Measurements from ENCODE around the gene FCN1. TPM values are rescaled to one million over a fixed set of nuclear protein-coding genes. Genes with fewer than 3 reads are reported as not detected.
A peak's percentile ranks its signal among the peaks of the same experiment; 100 is the strongest.

Gene FCN1
- total and polyA plus RNA-seq, 9 of the 15 experiments (the other 6 are each of a cell fraction or from before 2014, with no cell fraction given), result not detected

GRCh38 chr9:134936346-134937163, 18.8 kb upstream of the FCN1 start:
- ChIA-PET CTCF (ENCODE audit: low intra/inter-chr PET ratio) (no interaction called here), POLR2A (interaction anchor here (0.6 to 0.7 kb wide), 2 partner anchors 46 to 123 kb away, joined by 3 to 5 read pairs; no protein-coding TSS in a partner anchor)
- in situ Hi-C loops (cut with MboI) (no loop called here), intact Hi-C loops (cut with micrococcal nuclease) (no loop called here)
- ATAC-seq (no peak), FAIRE-seq (no peak), DNase-seq (ENCODE audit: extremely low read depth in 1 of 4, low spot score in 3 of 4) (peak; percentile 4 to 55 (median 49))
- Histone ChIP-seq H3K4me2 (ENCODE audit: insufficient read depth, low read length) (no peak overlapping the region), H3K9ac (ENCODE audit: insufficient read depth in 1 of 2, low read depth in 2 of 2, low read length in 2 of 2) (no peak overlapping the region), H3K79me2 (ENCODE audit: control insufficient read depth, insufficient read depth, low read length) (no peaks in the 10 kb centered on the region), H3K27ac (ENCODE audit: extremely low read depth, low read depth, low read length) (no peak overlapping the region), H3K4me1 (replicated peaks in 1 of 2; ENCODE audit: control insufficient read depth in 2 of 2, insufficient read depth in 2 of 2, low read length in 2 of 2) (no peaks in the 10 kb centered on the region), H3K27me3 (ENCODE audit: control insufficient read depth in 2 of 2, insufficient read depth in 2 of 2, low read length in 2 of 2) (peaks cover 3 to 77% of the 10 kb centered on the region in 2 experiments), H3K36me3 (ENCODE audit: control insufficient read depth, insufficient read depth, low read length) (no peaks in the 10 kb centered on the region), H2AFZ (ENCODE audit: low read depth, low read length) (no peak overlapping the region), H3K9me1 (ENCODE audit: control insufficient read depth, insufficient read depth, low read length) (no peaks in the 10 kb centered on the region), H4K20me1 (replicated peaks; ENCODE audit: control insufficient read depth, insufficient read depth, low read length) (peaks cover 18% of the 10 kb centered on the region), H3K4me3 (no peak overlapping the region), H3K9me3 (replicated peaks; ENCODE audit: control insufficient read depth, insufficient read depth, low read depth, low read length) (no peaks in the 10 kb centered on the region)
- BruUV-seq (replicated peaks), result no TSS peak
- TF ChIP-seq ZMIZ1 (IDR thresholded peaks at IDR 0.05; ENCODE audit: low read depth in 2 of 2, low read length in 2 of 2), result no peak
- peak; percentile 84 for TF ChIP-seq PKNOX1 (IDR thresholded peaks at IDR 0.05)
- 0% methylated on average over 13 of the region's 13 CpGs for WGBS (ENCODE audit: insufficient coverage, low coverage, missing lambda C conversion rate)
